ENCODE data around the gene RFFL.

DNA sequence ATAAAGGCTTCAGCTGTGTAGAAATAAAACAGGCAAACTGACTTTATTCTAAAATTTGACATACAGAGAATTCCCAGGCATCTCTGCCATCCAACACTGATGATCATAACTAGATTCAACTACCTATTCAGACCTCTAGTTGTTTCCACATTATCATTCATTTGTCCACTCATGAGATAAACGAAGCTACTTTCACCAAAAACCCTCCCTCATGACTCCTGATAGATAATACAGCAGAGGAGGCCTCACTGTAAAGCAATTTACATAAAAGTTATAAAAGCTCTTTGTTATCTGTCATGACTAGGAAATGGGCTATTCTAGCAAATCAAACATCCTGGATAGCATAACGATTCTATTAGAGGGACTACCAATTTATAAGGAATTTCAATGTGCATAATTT lies 19.6 kb upstream of the RFFL start:
- no peak for TF ChIP-seq POLR2A (IDR thresholded peaks at IDR 0.05)
- TF ChIP-seq, protein P1, sequence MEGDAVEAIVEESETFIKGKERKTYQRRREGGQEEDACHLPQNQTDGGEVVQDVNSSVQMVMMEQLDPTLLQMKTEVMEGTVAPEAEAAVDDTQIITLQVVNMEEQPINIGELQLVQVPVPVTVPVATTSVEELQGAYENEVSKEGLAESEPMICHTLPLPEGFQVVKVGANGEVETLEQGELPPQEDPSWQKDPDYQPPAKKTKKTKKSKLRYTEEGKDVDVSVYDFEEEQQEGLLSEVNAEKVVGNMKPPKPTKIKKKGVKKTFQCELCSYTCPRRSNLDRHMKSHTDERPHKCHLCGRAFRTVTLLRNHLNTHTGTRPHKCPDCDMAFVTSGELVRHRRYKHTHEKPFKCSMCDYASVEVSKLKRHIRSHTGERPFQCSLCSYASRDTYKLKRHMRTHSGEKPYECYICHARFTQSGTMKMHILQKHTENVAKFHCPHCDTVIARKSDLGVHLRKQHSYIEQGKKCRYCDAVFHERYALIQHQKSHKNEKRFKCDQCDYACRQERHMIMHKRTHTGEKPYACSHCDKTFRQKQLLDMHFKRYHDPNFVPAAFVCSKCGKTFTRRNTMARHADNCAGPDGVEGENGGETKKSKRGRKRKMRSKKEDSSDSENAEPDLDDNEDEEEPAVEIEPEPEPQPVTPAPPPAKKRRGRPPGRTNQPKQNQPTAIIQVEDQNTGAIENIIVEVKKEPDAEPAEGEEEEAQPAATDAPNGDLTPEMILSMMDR (IDR thresholded peaks at IDR 0.05), result no peak
